ENCODE results near the gene HEXIM2. TPM values are rescaled to one million over a fixed set of nuclear protein-coding genes. Genes with fewer than 3 reads are reported as not detected.

Gene HEXIM2
- total RNA-seq, 6 experiments from 2014 or later = 4.8 to 9.5 (median 6.2) TPM

Small RNA genes lying within 50 kb of the gene (microRNA-seq; reads per million reads assigned to microRNA genes)
- gene MIR6784 = not detected

Other genes starting within 250 kb of the HEXIM2 start
- not detected for gene GFAP, start 246.4 kb upstream of the HEXIM2 start, total RNA-seq (2021; fragmentation: NEBNext Ultra II Directional; extraction: Animal tissue kit (Norgen Biotek cat#: 25700))
- gene KIF18B, start 214.1 kb upstream of the HEXIM2 start, total RNA-seq (2021; fragmentation: NEBNext Ultra II Directional; extraction: Animal tissue kit (Norgen Biotek cat#: 25700)) = 10 to 100 TPM; 11.4 to 25.6 (median 24.1) TPM
- gene C1QL1, start 193.6 kb upstream of the HEXIM2 start, total RNA-seq (2021; fragmentation: NEBNext Ultra II Directional; extraction: Animal tissue kit (Norgen Biotek cat#: 25700)) = under 1 TPM in 5 of 6 experiments, not detected in 1; 0.19 to 0.36 (median 0.25) TPM
- 10 to 100 TPM; 34.0 to 38.9 (median 35.8) TPM for gene DCAKD, start 110.2 kb upstream of the HEXIM2 start, total RNA-seq (2021; fragmentation: NEBNext Ultra II Directional; extraction: Animal tissue kit (Norgen Biotek cat#: 25700))
- 100 to 1,000 TPM; 135 to 152 (median 142) TPM for gene NMT1, start 100.6 kb upstream of the HEXIM2 start, total RNA-seq (2021; fragmentation: NEBNext Ultra II Directional; extraction: Animal tissue kit (Norgen Biotek cat#: 25700))
- 100 to 1,000 TPM in 1 of 6 experiments, 10 to 100 TPM in 5; 77.2 to 112 (median 83.8) TPM for gene PLCD3, start 29.4 kb upstream of the HEXIM2 start, total RNA-seq (2021; fragmentation: NEBNext Ultra II Directional; extraction: Animal tissue kit (Norgen Biotek cat#: 25700))
- gene ACBD4, start 26.2 kb upstream of the HEXIM2 start, total RNA-seq (2021; fragmentation: NEBNext Ultra II Directional; extraction: Animal tissue kit (Norgen Biotek cat#: 25700)) = 1 to 10 TPM; 5.0 to 8.0 (median 6.5) TPM
- gene HEXIM1, start 13.4 kb upstream of the HEXIM2 start, total RNA-seq (2021; fragmentation: NEBNext Ultra II Directional; extraction: Animal tissue kit (Norgen Biotek cat#: 25700)) = 10 to 100 TPM; 31.8 to 42.0 (median 34.5) TPM
- 1 to 10 TPM; 1.6 to 8.0 (median 6.0) TPM for gene FMNL1, start 60.0 kb downstream of the HEXIM2 start, total RNA-seq (2021; fragmentation: NEBNext Ultra II Directional; extraction: Animal tissue kit (Norgen Biotek cat#: 25700))
- under 1 TPM in 1 of 6 experiments, not detected in 5; 0.11 TPM for gene SPATA32, start 100.2 kb downstream of the HEXIM2 start, total RNA-seq (2021; fragmentation: NEBNext Ultra II Directional; extraction: Animal tissue kit (Norgen Biotek cat#: 25700))
- gene MAP3K14, start 155.1 kb downstream of the HEXIM2 start, total RNA-seq (2021; fragmentation: NEBNext Ultra II Directional; extraction: Animal tissue kit (Norgen Biotek cat#: 25700)) = 1 to 10 TPM; 5.6 to 8.8 (median 6.6) TPM

Data from HFFc6 (cell line).